ENCODE data around the gene MED10. TPM values are rescaled to one million over a fixed set of nuclear protein-coding genes. Genes with fewer than 3 reads are reported as not detected.

The MED10 gene
- total and polyA plus RNA-seq, 2 donors (not counting 3 experiments of a cell fraction or from before 2014, with no cell fraction given) = 55.6 to 56.3 TPM

DNA sequence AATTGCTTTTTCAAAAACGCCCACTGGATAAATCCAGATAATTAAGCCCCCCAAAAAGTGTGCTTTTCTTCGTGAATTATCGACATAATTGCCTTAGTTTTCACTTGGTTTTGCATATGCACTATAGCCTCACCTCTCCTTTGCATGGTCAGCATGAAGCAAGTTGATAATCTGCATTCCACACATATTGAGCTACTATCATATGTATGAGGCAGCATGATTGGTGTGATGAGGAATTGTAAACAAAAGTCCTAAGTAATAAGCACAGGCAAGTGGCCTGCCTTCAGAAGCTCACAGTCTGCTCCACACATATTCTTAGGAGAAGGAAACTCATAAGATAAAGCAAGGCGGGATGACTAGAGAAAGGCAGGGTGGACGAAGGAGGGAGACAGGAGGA is 33.8 kb downstream of the MED10 start:
- no peak overlapping the region for H2AFZ ChIP-seq (ENCODE audit: low read depth, low read length)
- no TSS peak for BruUV-seq (replicated peaks)
- no peaks in the 10 kb centered on the region for H3K9me1 ChIP-seq (replicated peaks; ENCODE audit: control insufficient read depth, extremely low read depth, insufficient read depth, low read length)
- H3K4me3 ChIP-seq (replicated peaks in 1 of 3; ENCODE audit: insufficient read depth in 1 of 3, low read depth in 1 of 3, low read length in 3 of 3) = no peak overlapping the region
- intact Hi-C loops (cut with micrococcal nuclease) (no loop called here), dilution Hi-C loops (cut with MboI; ENCODE audit: extremely low pct_ligation_motif_present, low sequenced_read_pairs) (no loop called here)
- H3K4me2 ChIP-seq (ENCODE audit: insufficient read depth, low read length) = no peak overlapping the region
- no peaks in the 10 kb centered on the region for H3K9me3 ChIP-seq (replicated peaks; ENCODE audit: control insufficient read depth, insufficient read depth, low read length)
- no peak overlapping the region for H3K27ac ChIP-seq (ENCODE audit: insufficient read depth, low read depth, low read length)
- no peak for TF ChIP-seq GATA2 (IDR thresholded peaks at IDR 0.05; ENCODE audit: insufficient read depth, insufficient read length, low read depth, low read length)
- TF ChIP-seq POLR2AphosphoS5 (IDR thresholded peaks at IDR 0.05; ENCODE audit: insufficient read depth, low read depth, low read length) = no peak
- no peak for TF ChIP-seq POLR2A (IDR thresholded peaks at IDR 0.05; ENCODE audit: low read depth, low read length)
- TF ChIP-seq, protein P1, sequence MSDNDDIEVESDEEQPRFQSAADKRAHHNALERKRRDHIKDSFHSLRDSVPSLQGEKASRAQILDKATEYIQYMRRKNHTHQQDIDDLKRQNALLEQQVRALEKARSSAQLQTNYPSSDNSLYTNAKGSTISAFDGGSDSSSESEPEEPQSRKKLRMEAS (IDR thresholded peaks at IDR 0.05; ENCODE audit: insufficient read depth, insufficient read length) = no peak
- TF ChIP-seq, protein P2, sequence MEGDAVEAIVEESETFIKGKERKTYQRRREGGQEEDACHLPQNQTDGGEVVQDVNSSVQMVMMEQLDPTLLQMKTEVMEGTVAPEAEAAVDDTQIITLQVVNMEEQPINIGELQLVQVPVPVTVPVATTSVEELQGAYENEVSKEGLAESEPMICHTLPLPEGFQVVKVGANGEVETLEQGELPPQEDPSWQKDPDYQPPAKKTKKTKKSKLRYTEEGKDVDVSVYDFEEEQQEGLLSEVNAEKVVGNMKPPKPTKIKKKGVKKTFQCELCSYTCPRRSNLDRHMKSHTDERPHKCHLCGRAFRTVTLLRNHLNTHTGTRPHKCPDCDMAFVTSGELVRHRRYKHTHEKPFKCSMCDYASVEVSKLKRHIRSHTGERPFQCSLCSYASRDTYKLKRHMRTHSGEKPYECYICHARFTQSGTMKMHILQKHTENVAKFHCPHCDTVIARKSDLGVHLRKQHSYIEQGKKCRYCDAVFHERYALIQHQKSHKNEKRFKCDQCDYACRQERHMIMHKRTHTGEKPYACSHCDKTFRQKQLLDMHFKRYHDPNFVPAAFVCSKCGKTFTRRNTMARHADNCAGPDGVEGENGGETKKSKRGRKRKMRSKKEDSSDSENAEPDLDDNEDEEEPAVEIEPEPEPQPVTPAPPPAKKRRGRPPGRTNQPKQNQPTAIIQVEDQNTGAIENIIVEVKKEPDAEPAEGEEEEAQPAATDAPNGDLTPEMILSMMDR (IDR thresholded peaks at IDR 0.05; ENCODE audit: extremely low read depth in 1 of 2, insufficient read depth in 1 of 2, low read depth in 1 of 2, low read length in 2 of 2) = no peak
- no peak for TF ChIP-seq JUN (IDR thresholded peaks at IDR 0.05; ENCODE audit: borderline replicate concordance, insufficient read depth, insufficient read length, low read depth)
- TF ChIP-seq EZH2 (IDR thresholded peaks at IDR 0.05; ENCODE audit: borderline replicate concordance, low read depth, low read length, severe bottlenecking) = no peak
- no peak for TF ChIP-seq MYC (IDR thresholded peaks at IDR 0.05; ENCODE audit: low read depth, low read length)
- no peak for TF ChIP-seq FOS (IDR thresholded peaks at IDR 0.05; ENCODE audit: borderline replicate concordance, insufficient read depth, low read length)
- CTCF ChIA-PET = interaction anchor here (4.3 kb wide), 1 partner anchor 91 kb away, joined by 14 read pairs; no protein-coding TSS in a partner anchor
- H3K27me3 ChIP-seq (ENCODE audit: control insufficient read depth in 2 of 2, insufficient read depth in 2 of 2, low read length in 2 of 2) = no peaks in the 10 kb centered on the region
- no peaks in the 10 kb centered on the region for H4K20me1 ChIP-seq (replicated peaks; ENCODE audit: control insufficient read depth, extremely low read depth, insufficient read depth, low read length)
- H3K9ac ChIP-seq (replicated peaks; ENCODE audit: extremely low read depth, insufficient read depth, low read length) = no peak overlapping the region
- H3K79me2 ChIP-seq (ENCODE audit: control insufficient read depth, insufficient read depth, low read length) = no peaks in the 10 kb centered on the region
- no peak for FAIRE-seq
- POLR2A ChIA-PET = no interaction called here
- no peaks in the 10 kb centered on the region for H3K4me1 ChIP-seq (ENCODE audit: control insufficient read depth, extremely low read depth, insufficient read depth, low read length)
- H3K36me3 ChIP-seq (ENCODE audit: control insufficient read depth in 2 of 2, extremely low read depth in 1 of 2, insufficient read depth in 2 of 2, low read length in 2 of 2) = no peaks in the 10 kb centered on the region
- DNase-seq (ENCODE audit: low read depth, low spot score) = no peak

Data from endothelial cell of umbilical vein (primary cell).